B cell (primary cell): ENCODE measurements around the gene GPR137B. TPM values are rescaled to one million over a fixed set of nuclear protein-coding genes. Genes with fewer than 3 reads are reported as not detected.

Source experiments
- ATAC-seq: fragments of 200-7000 bp; cut with Tn5 transposase; one replicate; pipeline ENCODE4 v1.10.0; 2021; ENCODE audit warnings: low read depth, mild to moderate bottlenecking, moderate number of reproducible peaks, moderate library complexity
- CTCF ChIA-PET: fragments of 350-600 bp; sonication (Branson Sonifier 250); formaldehyde crosslinking; loops from one replicate; lab custom pipeline; 2021; ENCODE audit warnings: antibody characterized with exemption, inconsistent platforms; lab: Charles Lee
- POLR2A ChIA-PET: fragments of 350-600 bp; sonication (Branson Sonifier 250); formaldehyde crosslinking; loops from one replicate; lab custom pipeline; 2021; ENCODE audit warnings: antibody characterized with exemption; lab: Charles Lee
- DNase-seq: peaks from one replicate; pipeline ENCODE4 v3.0.0; 2013
- H2AFZ ChIP-seq: 2 replicates; pipeline ENCODE4 v1.6.1; 2012; ENCODE audit warnings: mild to moderate bottlenecking, low read depth, low read length; ENCODE audit not compliant: insufficient read depth, poor library complexity, severe bottlenecking
- H3K27ac ChIP-seq, 2 donors: 1 replicate in 1 of 2; 2 replicates in 1 of 2; pipeline ENCODE4 v1.5.1; 2012 to 2013; ENCODE audit warnings: low read length in 2 of 2, mild to moderate bottlenecking in 2 of 2, moderate library complexity in 1 of 2
- H3K27me3 ChIP-seq, 4 experiments: fragments of 200-600 bp in 1 of 4; sonication (generic) in 1 of 4; replicated peaks in 1 of 4; 1 replicate in 2 of 4; 2 replicates in 2 of 4; pipeline versions ENCODE4 v1.6.1 to v1.7.0; 2013 to 2016; ENCODE audit warnings: low read length in 3 of 4, mild to moderate bottlenecking in 2 of 4, mixed read lengths in 1 of 4, moderate library complexity in 1 of 4; ENCODE audit not compliant: insufficient read depth in 4 of 4, control insufficient read depth in 3 of 4; ENCODE audit errors: control extremely low read depth in 1 of 4
- H3K36me3 ChIP-seq, 2 experiments: replicated peaks in 1 of 2; 1 replicate in 1 of 2; 2 replicates in 1 of 2; pipeline versions ENCODE4 v1.6.1 to v1.7.1; 2013; ENCODE audit warnings: low read length in 1 of 2; ENCODE audit not compliant: insufficient read depth in 2 of 2, control insufficient read depth in 1 of 2; ENCODE audit errors: control extremely low read depth in 1 of 2, extremely low read depth in 1 of 2
- H3K4me1 ChIP-seq, 2 donors: fragments of 200-600 bp in 1 of 2; sonication (generic) in 1 of 2; 1 replicate in 1 of 2; 2 replicates in 1 of 2; pipeline versions ENCODE4 v1.5.1 to v1.6.1; 2013 to 2017; ENCODE audit warnings: low read length in 2 of 2; ENCODE audit not compliant: control insufficient read depth in 2 of 2, insufficient read depth in 2 of 2
- H3K4me2 ChIP-seq: replicated peaks from 2 replicates; pipeline ENCODE3; 2012; ENCODE audit warnings: mild to moderate bottlenecking, low read depth, low read length; ENCODE audit not compliant: poor library complexity, severe bottlenecking
- H3K4me3 ChIP-seq, 5 experiments: fragments of 200-600 bp in 1 of 5; sonication (generic) in 1 of 5; 1 replicate in 3 of 5; 2 replicates in 2 of 5; pipeline versions ENCODE4 v1.5.1 to v1.7.0; 2011 to 2016; ENCODE audit warnings: low read length in 4 of 5, mild to moderate bottlenecking in 4 of 5, low read depth in 2 of 5, control low read depth in 1 of 5, moderate library complexity in 1 of 5; ENCODE audit not compliant: insufficient read depth in 1 of 5; ENCODE audit errors: control extremely low read depth in 1 of 5, extremely low read depth in 1 of 5
- H3K79me2 ChIP-seq: fragments of 200-600 bp; sonication (generic); one replicate; pipeline ENCODE4 v1.6.0; 2016; ENCODE audit warnings: low read length; ENCODE audit not compliant: control insufficient read depth, insufficient read depth
- H3K9ac ChIP-seq: fragments of 200-600 bp; sonication (generic); 2 replicates; pipeline ENCODE4 v1.6.1; 2017; ENCODE audit warnings: mild to moderate bottlenecking, low read length, moderate library complexity
- H3K9me3 ChIP-seq, 3 donors: one replicate each; pipeline versions ENCODE4 v1.6.1 to v1.7.1; 2013; ENCODE audit warnings: low read length in 2 of 3; ENCODE audit not compliant: control insufficient read depth in 2 of 3, insufficient read depth in 1 of 3; ENCODE audit errors: control extremely low read depth in 1 of 3
- H4K20me1 ChIP-seq: 2 replicates; pipeline ENCODE4 v1.6.0; 2012; ENCODE audit warnings: mild to moderate bottlenecking, low read length; ENCODE audit not compliant: insufficient read depth, control insufficient read depth, poor library complexity, severe bottlenecking
- H3K27ac Mint-ChIP-seq: one replicate; pipeline ENCODE4 v1.8.0; 2021; ENCODE audit warnings: mixed read lengths
- H3K27me3 Mint-ChIP-seq: one replicate; pipeline ENCODE4 v1.8.0; 2021; ENCODE audit warnings: mixed read lengths
- H3K4me1 Mint-ChIP-seq: one replicate; pipeline ENCODE4 v1.8.0; 2021; ENCODE audit warnings: mixed read lengths
- H3K4me3 Mint-ChIP-seq: one replicate; pipeline ENCODE4 v1.8.0; 2021; ENCODE audit warnings: mixed read lengths
- H3K9me3 Mint-ChIP-seq: one replicate; pipeline ENCODE4 v1.8.0; 2022; ENCODE audit warnings: mixed read lengths; ENCODE audit not compliant: insufficient read depth
- EZH2 ChIP-seq: IDR thresholded peaks from 2 replicates; pipeline ENCODE4 v1.6.1; 2012; ENCODE audit warnings: borderline replicate concordance, low read depth, mild to moderate bottlenecking, moderate library complexity, low read length; ENCODE audit not compliant: insufficient read depth, poor library complexity, severe bottlenecking
- WGBS: methylation state at CpG from one replicate; pipeline ENCODE4 v1.1.5; 2013; ENCODE audit warnings: missing lambda C conversion rate; ENCODE audit not compliant: insufficient coverage; 5-methylcytosine and 5-hydroxymethylcytosine counted together
- intact Hi-C: fragments of 100-400 bp; cut with micrococcal nuclease; formaldehyde crosslinking; loops from one replicate; pipeline ENCODE4 v1.10.0; 2022
- polyA plus RNA-seq: library from polyadenylated mRNA; depleted of rRNA; stranded (reverse); fragments of >200 nt; gene quantifications from 2 replicates; pipeline ENCODE4 v1.2.3, GENCODE V29; 2012
- total RNA-seq, 2 donors: library from RNA; stranded (reverse); fragments of 120-200 nt in 1 of 2; gene quantifications; 1 replicate in 1 of 2; 2 replicates in 1 of 2; pipeline versions ENCODE4 v1.2.3 to v1.2.4, GENCODE V29; 2013 to 2022
- TF ChIP-seq, protein P1 (sequence below): fragments of 200-600 bp; IDR thresholded peaks from one replicate; pipeline ENCODE4 v1.8.0; 2022; ENCODE audit warnings: antibody characterized with exemption, mild to moderate bottlenecking

Gene GPR137B
- total and polyA plus RNA-seq, 2 donors (not counting 1 experiment from before 2014, with no cell fraction given): 1.5 to 11.8 TPM

DNA sequence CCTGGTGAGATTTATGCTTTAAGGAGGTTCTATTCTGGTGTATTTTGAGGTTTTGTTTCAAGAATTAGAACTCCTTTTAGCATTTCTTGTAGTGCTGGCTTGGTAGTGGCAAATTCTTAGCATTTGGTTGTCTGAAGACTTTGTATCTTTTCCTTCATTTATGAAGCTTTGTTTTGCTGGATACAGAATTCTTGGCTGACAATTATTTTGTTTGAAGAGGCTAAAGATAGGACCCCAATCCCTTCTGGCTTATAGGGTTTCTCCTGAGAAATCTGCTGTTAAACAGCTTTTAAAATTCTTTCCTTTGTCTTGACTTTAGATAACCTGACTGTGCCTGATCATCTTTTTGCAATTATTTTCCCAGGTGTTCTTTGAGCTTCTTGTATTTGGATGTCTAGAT, 58.6 kb downstream of the GPR137B start:
- no peaks in the 10 kb centered on the region for H3K36me3 ChIP-seq
- Mint-ChIP-seq H3K27ac (no peak overlapping the region), H3K4me1 (no peaks in the 10 kb centered on the region), H3K4me3 (no peak overlapping the region), H3K9me3 (peaks cover 18% of the 10 kb centered on the region), H3K27me3 (no peaks in the 10 kb centered on the region)
- ChIA-PET CTCF (no interaction called here), POLR2A (no interaction called here)
- H3K4me1 ChIP-seq: no peaks in the 10 kb centered on the region
- no peaks in the 10 kb centered on the region for H4K20me1 ChIP-seq
- no peak overlapping the region for H3K27ac ChIP-seq
- intact Hi-C loops: no loop called here
- H3K9ac ChIP-seq: no peak overlapping the region
- no peak overlapping the region for H3K4me3 ChIP-seq
- no peak for TF ChIP-seq EZH2
- TF ChIP-seq, protein P1, sequence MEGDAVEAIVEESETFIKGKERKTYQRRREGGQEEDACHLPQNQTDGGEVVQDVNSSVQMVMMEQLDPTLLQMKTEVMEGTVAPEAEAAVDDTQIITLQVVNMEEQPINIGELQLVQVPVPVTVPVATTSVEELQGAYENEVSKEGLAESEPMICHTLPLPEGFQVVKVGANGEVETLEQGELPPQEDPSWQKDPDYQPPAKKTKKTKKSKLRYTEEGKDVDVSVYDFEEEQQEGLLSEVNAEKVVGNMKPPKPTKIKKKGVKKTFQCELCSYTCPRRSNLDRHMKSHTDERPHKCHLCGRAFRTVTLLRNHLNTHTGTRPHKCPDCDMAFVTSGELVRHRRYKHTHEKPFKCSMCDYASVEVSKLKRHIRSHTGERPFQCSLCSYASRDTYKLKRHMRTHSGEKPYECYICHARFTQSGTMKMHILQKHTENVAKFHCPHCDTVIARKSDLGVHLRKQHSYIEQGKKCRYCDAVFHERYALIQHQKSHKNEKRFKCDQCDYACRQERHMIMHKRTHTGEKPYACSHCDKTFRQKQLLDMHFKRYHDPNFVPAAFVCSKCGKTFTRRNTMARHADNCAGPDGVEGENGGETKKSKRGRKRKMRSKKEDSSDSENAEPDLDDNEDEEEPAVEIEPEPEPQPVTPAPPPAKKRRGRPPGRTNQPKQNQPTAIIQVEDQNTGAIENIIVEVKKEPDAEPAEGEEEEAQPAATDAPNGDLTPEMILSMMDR: no peak
- no peak overlapping the region for H3K4me2 ChIP-seq
- no peaks in the 10 kb centered on the region for H3K79me2 ChIP-seq
- no peak overlapping the region for H2AFZ ChIP-seq
- ATAC-seq: no peak
- no peak for DNase-seq
- peaks cover 7 to 37% (median 25%) of the 10 kb centered on the region in 3 donors for H3K9me3 ChIP-seq
- no peaks in the 10 kb centered on the region for H3K27me3 ChIP-seq

- H3K4me2 ChIP-seq: no peak overlapping the region
- H3K27ac ChIP-seq: no peak overlapping the region
- H3K4me3 ChIP-seq: no peak overlapping the region
- ATAC-seq (no peak), DNase-seq (no peak)
- no peaks in the 10 kb centered on the region for H3K36me3 ChIP-seq
- Mint-ChIP-seq H3K9me3 (peaks cover 18% of the 10 kb centered on the region), H3K27me3 (no peaks in the 10 kb centered on the region), H3K4me3 (no peak overlapping the region), H3K27ac (no peak overlapping the region), H3K4me1 (no peaks in the 10 kb centered on the region)
- no peaks in the 10 kb centered on the region for H3K4me1 ChIP-seq
- H3K79me2 ChIP-seq: no peaks in the 10 kb centered on the region
- intact Hi-C loops: no loop called here
- H2AFZ ChIP-seq: no peak overlapping the region
- CTCF ChIA-PET: no interaction called here
- TF ChIP-seq, protein P1: no peak
- TF ChIP-seq EZH2: no peak
- H4K20me1 ChIP-seq: no peaks in the 10 kb centered on the region
- no peaks in the 10 kb centered on the region for H3K27me3 ChIP-seq
- POLR2A ChIA-PET: no interaction called here
- peaks cover 7 to 35% (median 21%) of the 10 kb centered on the region in 3 donors for H3K9me3 ChIP-seq
- WGBS: no CpG with 5 or more reads among the region's 1 CpG
- no peak overlapping the region for H3K9ac ChIP-seq
These were observed 59.4 kb downstream of the GPR137B start for GRCh38 chr1:236201786-236202185.
